Gastroesophageal sphincter (tissue), 4 donors: ENCODE results near the gene SSBP3. TPM values are rescaled to one million over a fixed set of nuclear protein-coding genes. Genes with fewer than 3 reads are reported as not detected.

Experiments
- ATAC-seq: fragments of 150-250 bp; one replicate; pipeline ENCODE4 v1.9.1; 2016; ENCODE audit warnings: mild to moderate bottlenecking, moderate library complexity
- H3K27ac ChIP-seq, 4 donors: fragments of 200-600 bp; sonication (generic) in 3 of 4; 1 replicate in 3 of 4; 2 replicates in 1 of 4; pipeline ENCODE4 v1.5.1; 2016 to 2019
- H3K27me3 ChIP-seq: fragments of 200-600 bp; sonication (generic); one replicate; pipeline ENCODE4 v1.5.1; 2019
- H3K36me3 ChIP-seq, 2 donors: fragments of 200-600 bp; sonication (generic); one replicate each; pipeline ENCODE4 v1.5.1; 2019; ENCODE audit warnings: control low read depth in 1 of 2
- H3K4me1 ChIP-seq, 3 donors: fragments of 200-600 bp; sonication (generic); 1 replicate in 2 of 3; 2 replicates in 1 of 3; pipeline ENCODE4 v1.5.1; 2016 to 2019; ENCODE audit warnings: control low read depth in 2 of 3
- H3K4me3 ChIP-seq, 2 donors: fragments of 200-600 bp; sonication (generic); one replicate each; pipeline ENCODE4 v1.5.1; 2019; ENCODE audit warnings: mild to moderate bottlenecking in 1 of 2, moderate library complexity in 1 of 2
- H3K9me3 ChIP-seq, 3 donors: fragments of 200-600 bp; sonication (generic); one replicate each; pipeline ENCODE4 v1.5.1; 2017 to 2019; ENCODE audit warnings: control low read depth in 2 of 3
- CTCF ChIP-seq, 4 experiments: fragments of 200-600 bp in 2 of 4; fragments of 450-650 bp in 2 of 4; sonication (generic) in 1 of 4; IDR thresholded peaks; one replicate each; pipeline ENCODE4 v1.5.1; 2017 to 2019; ENCODE audit warnings: antibody characterized with exemption in 4 of 4, mild to moderate bottlenecking in 2 of 4, moderate library complexity in 2 of 4
- EP300 ChIP-seq: sonication (generic); formaldehyde crosslinking; IDR thresholded peaks from one replicate; pipeline ENCODE4 v1.6.1; 2017; ENCODE audit warnings: antibody characterized with exemption, mild to moderate bottlenecking
- POLR2A ChIP-seq, 2 donors: fragments of 450-650 bp; IDR thresholded peaks; one replicate each; pipeline ENCODE4 v1.6.1; 2017; ENCODE audit warnings: antibody characterized with exemption in 2 of 2, mild to moderate bottlenecking in 2 of 2, moderate library complexity in 1 of 2
- POLR2AphosphoS5 ChIP-seq: sonication (generic); formaldehyde crosslinking; IDR thresholded peaks from one replicate; pipeline ENCODE4 v1.6.1; 2017; ENCODE audit warnings: antibody characterized with exemption
- WGBS, 2 donors: methylation state at CpG; one replicate each; pipeline ENCODE4 v1.1.5; 2018; ENCODE audit warnings: low coverage in 1 of 2; 5-methylcytosine and 5-hydroxymethylcytosine counted together
- total RNA-seq, 4 donors: library from RNA; depleted of rRNA; stranded (reverse); fragments of >200 nt; gene quantifications; one replicate each; pipeline ENCODE4 v1.1.0, GENCODE V29; 2016

SSBP3 gene
- total RNA-seq, 4 donors from 2014 or later = 40.8 to 46.7 (median 45.5) TPM

GRCh38 chr1:54410359-54410758 is 4.2 kb upstream of the SSBP3 start:
- 100% methylated on average over 1 to 5 of the region's 9 CpGs for WGBS, 2 donors
- no peaks in the 10 kb centered on the region for H3K27me3 ChIP-seq
- H3K4me1 ChIP-seq = peaks cover 3 to 24% (median 5%) of the 10 kb centered on the region in 3 donors
- no peak for ATAC-seq
- H3K4me3 ChIP-seq = no peak overlapping the region
- no peaks in the 10 kb centered on the region for H3K36me3 ChIP-seq
- no peaks in the 10 kb centered on the region for H3K9me3 ChIP-seq
- TF ChIP-seq EP300 (no peak), CTCF (IDR thresholded peaks at IDR 0.05) (no peak), POLR2AphosphoS5 (no peak), POLR2A (IDR thresholded peaks at IDR 0.05) (no peak)
- H3K27ac ChIP-seq = no peak overlapping the region

- peaks cover 3 to 31% (median 8%) of the 10 kb centered on the region in 3 donors for H3K4me1 ChIP-seq
- H3K4me3 ChIP-seq = no peak overlapping the region
- no peak for ATAC-seq
- TF ChIP-seq EP300 = no peak
- TF ChIP-seq POLR2AphosphoS5 = no peak
- TF ChIP-seq POLR2A (IDR thresholded peaks at IDR 0.05) = no peak
- no peak for TF ChIP-seq CTCF (IDR thresholded peaks at IDR 0.05)
- H3K36me3 ChIP-seq = no peaks in the 10 kb centered on the region
- WGBS, 2 donors = 77 to 85% methylated on average over 6 to 7 of the region's 9 CpGs
- H3K27ac ChIP-seq = peak overlapping the region in 2 of 4 donors; percentile 99
- H3K27me3 ChIP-seq = no peaks in the 10 kb centered on the region
- no peaks in the 10 kb centered on the region for H3K9me3 ChIP-seq
Observed at GRCh38 chr1:54409156-54410142, 3.3 kb upstream of the SSBP3 start.

- WGBS, 2 donors = 10 to 36% methylated on average over 2 to 9 of the region's 9 CpGs
- Histone ChIP-seq H3K27me3 (no peaks in the 10 kb centered on the region), H3K36me3 (no peaks in the 10 kb centered on the region), H3K4me3 (no peak overlapping the region), H3K4me1 (peaks cover 3 to 42% (median 16%) of the 10 kb centered on the region in 3 donors), H3K9me3 (no peaks in the 10 kb centered on the region), H3K27ac (peak overlapping the region; percentile 82 to 99 (median 90))
- no peak for ATAC-seq
- no peak for TF ChIP-seq EP300
- TF ChIP-seq CTCF (IDR thresholded peaks at IDR 0.05) = no peak
- no peak for TF ChIP-seq POLR2A (IDR thresholded peaks at IDR 0.05)
Observed at GRCh38 chr1:54408147-54409066, 2.2 kb upstream of the SSBP3 start.

GRCh38 chr1:54407404-54408146 is 1.4 kb upstream of the SSBP3 start:
- H3K4me3 ChIP-seq = peak overlapping the region; percentile 85 to 95
- no peaks in the 10 kb centered on the region for H3K27me3 ChIP-seq
- no peaks in the 10 kb centered on the region for H3K36me3 ChIP-seq
- TF ChIP-seq EP300 = no peak
- no peak for TF ChIP-seq CTCF (IDR thresholded peaks at IDR 0.05)
- peak; percentile 79 for TF ChIP-seq POLR2AphosphoS5
- H3K4me1 ChIP-seq = peaks cover 3 to 50% (median 13%) of the 10 kb centered on the region in 3 donors
- 7 to 9% methylated on average over 4 to 15 of the region's 15 CpGs for WGBS, 2 donors
- peak overlapping the region; percentile 92 to 99 (median 97) for H3K27ac ChIP-seq
- H3K9me3 ChIP-seq = no peaks in the 10 kb centered on the region
- peak; percentile 69 for ATAC-seq
